Stimulated activated CD4-positive, alpha-beta T cell treated with anti-CD3 and anti-CD28 coated beads, Interleukin-15, amount 100 ng/mL, for 48 hours (primary cell): ENCODE results near the gene LMAN1.

Experiments used
- DNase-seq, 2 donors: peaks; one replicate each; pipeline ENCODE4 v3.0.0-alpha.2; 2020; ENCODE audit warnings: low read depth in 2 of 2

The LMAN1 gene

DNA sequence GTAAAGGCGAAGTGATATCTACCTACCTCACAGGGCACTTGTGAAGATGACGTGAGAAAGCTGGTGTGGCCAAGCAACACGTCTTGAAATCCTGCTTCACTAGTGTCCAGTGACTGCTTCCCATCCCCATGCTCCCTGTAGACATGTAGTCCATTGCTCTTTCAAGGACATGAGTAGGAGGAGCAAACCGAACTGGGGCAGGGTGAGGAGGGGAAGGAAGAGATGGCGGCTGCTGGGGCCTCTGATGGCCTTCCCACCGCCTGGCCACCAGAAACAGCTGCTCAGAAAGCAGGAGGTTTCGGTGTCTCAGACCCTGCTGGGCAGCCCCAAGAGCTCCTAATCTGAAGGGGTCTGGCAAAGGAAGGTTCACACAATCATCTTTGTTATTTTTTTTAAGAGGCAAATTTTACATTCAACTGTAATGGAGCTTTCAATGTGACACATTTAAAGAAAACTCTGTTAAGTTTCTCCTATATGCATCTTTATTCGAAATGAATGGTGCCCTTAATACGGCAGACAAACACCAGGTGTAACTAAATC lies 55.3 kb downstream of the LMAN1 start:
- DNase-seq = no peak

DNA sequence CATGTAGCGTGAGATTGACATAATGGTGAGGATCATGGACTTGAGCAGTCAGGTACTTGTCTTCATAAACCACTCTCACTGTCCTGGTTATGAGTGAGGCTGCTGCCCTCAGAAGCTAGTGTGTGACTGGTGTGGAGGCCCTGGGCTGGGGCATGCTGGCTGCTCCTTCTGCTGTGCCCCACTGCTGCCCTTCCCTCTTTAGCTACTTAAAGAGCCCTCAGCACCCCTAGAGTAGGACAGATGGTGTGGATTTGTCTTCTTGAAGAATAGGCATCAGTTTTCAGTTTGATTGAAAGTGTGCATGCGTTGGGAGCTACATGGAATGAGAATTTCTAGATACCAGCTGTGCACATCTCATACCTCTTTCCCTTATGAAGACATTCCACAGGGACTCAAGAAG lies 56.1 kb downstream of the LMAN1 start:
- DNase-seq = no peak

DNA sequence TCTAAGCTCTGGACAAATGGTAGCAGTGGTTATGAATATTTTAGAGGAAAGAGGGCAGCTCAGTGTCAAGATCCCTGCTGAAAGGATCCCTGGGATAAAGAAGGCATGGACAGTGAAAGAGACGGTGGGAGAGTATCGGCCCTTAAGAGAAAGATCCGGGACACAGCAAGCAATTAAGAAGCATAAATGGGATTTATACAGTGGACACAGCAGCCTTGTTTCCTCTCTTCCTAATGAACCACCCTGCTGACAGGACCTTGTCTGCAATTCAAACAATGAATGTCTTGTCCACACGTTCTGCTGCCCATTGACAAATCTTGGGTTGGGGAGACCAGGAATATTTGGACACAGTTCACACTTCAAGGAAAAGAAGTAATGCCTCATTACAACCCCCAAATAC lies 57.1 kb downstream of the LMAN1 start:
- no peak for DNase-seq

DNA sequence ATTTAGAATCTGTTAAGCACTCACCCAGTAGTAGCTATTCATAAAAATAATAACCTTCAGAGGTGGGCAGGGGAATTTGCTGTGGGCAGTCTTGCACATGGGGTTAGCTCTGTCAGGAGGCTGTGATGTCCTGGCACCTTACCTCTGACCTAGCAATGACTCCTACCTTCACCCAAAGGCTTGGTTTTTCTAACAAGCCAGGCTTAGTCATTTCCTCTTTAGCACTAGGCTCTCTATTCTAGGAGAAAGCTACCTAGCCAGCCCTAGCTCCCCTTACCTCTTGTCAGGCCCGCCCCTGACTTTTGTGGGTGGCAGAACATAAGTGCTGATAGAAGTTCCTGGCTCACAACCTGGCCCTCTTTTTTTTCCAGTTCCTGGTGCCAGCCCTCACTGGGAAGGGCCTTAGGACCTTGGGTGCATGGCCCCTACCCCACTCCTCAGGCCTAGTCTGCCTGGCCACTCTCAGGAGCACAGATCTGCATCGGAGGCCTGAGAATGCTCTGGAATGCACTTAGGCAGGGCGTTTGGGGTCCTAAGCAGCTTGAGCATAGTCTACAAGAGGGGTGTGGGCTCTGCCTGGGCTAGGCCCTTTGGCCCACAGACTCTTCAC lies 58.3 kb downstream of the LMAN1 start:
- no peak for DNase-seq

DNA sequence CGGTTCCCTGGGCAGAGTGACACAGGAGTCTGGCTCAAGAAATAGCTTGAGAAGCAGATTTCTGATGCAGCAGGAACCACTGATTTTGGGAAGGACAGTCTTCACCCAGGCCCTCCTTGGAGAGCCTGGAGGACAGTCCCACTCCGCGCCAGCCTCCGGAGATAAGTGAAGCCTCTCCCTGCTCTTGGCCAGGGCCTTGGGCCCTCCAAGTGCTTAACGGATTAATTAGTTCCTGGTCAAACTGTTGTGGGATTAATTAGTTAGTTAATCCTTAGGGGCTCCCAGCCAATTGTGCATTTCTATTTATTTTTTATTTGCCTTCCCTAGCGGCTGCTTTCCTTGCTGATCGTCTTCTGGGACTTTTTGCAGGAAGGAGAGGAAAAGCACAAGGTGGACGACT lies 60.2 kb downstream of the LMAN1 start:
- DNase-seq = no peak

DNA sequence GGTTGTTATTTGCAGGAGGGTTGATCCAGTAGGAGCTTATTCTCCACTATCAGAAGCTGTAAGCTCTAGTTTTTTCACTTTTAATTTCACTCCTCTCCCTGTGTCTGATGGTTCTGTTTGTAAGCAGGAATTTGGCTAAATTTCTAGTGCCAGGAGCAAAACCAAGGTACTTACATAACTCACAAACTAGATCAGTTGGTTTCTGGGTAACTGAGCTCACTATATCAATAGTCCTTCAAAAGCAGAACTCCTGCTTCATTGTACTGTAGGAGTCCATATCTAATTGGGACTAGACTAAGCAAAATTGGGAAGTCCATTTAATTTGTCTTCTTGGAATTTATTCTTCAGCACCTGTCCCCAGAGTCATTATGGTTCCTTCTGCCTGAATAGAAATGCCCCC lies 65.7 kb downstream of the LMAN1 start:
- DNase-seq = no peak

DNA sequence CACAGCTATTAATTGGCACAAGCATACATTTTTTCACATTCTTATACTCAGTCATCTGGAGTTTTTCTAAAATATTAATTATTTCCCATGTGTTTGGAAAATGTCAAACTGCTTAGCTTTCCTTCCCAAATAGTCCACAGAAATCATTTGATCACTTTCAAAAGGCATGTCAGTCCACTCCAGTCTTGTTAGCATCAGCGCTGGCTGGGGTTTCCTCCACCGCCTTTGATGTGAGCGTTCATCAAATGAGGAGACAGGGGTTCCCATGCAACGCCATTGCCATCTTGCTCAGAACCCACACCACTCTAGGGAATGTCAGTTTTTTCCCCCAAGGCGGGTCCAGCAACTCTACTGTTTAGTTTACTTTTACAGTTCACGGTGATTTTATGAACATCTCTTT lies 72.7 kb downstream of the LMAN1 start:
- no peak for DNase-seq

DNA sequence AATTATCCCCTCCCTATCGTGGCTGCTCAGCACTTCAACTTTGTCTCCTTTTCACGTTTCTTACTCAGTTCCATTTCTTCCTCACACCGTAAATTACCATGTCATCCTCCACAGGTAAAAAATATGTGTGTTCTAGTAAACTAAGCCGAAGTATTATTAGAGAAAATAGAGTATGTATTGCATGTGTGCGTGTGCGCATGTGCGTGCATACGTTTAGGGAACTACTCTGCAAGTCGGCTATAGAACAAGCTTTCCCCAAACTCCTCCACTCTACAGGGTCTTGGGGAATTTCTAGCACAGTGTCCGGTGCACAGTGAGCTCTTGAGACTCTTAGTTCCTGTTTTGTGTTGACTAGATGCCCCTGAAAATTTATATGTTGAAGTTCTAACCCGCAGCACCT lies 76.7 kb downstream of the LMAN1 start:
- no peak for DNase-seq

DNA sequence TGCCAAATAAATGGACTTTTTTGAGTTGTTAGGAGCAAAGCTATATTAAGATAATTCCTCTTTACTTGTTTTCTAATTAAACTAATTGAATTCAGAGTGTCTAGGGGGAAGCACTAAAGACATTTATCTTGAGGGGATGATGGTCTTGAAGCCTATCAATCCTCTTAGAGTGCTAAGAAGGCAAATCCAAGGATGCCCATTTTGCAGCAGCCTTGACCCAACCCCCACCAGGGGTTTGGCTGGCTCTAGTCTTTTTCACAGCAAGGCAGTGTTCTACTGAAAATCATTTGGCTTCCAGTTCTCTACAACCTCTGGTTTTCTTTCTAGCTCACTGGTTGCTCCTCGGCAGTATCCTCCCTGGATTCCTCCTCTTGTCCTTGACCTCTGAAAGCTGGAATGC lies 79.3 kb downstream of the LMAN1 start:
- no peak for DNase-seq

DNA sequence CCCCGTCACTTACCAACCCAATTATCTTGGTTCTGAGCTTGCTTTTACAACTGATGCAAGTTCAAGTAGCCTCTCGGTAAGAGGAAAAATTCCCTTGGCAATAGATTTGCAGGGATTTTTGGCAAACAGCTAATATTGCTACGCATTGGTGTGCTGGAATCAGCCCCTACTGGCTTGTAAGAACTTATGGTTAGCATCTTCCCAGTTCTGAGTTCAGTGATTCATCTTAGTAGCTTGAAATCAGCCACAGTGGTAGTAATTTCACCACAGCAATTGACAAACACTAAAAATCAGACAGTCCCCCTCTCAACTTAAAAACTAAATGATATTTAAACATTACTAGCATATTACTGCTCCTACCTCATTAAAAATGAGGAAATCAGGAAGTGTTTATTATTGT lies 79.9 kb downstream of the LMAN1 start:
- DNase-seq = no peak

DNA sequence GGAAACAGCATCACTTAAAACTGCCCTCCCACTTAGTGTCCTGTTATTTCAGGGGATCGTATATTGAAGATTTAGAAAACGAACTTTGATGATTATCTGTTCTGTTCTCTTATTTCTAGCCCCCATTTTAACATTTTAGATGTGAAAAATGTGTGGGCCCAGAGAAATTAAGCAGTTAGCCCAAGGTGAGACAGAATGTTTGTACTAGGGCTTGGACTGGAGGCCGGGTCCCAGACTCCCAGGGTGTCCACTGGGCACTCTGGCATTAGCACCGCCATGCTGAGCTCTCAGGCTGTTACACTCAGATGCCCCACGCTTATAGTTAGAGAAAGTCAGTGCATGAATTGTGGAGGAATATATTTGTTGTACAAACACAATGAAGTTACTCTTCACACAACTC lies 80.3 kb downstream of the LMAN1 start:
- no peak for DNase-seq
